PFSK-1 (cell line): ENCODE data around the gene MAP3K4.

ENCODE experiments used
- FOXP2 ChIP-seq: optimal IDR thresholded peaks from 2 replicates; pipeline ENCODE3; 2011; ENCODE audit warnings: borderline replicate concordance, control low read depth, inconsistent platforms; ENCODE audit not compliant: insufficient read depth; ENCODE audit errors: extremely low read length, extremely low read depth
- SIN3A ChIP-seq: IDR thresholded peaks from 2 replicates; pipeline ENCODE4 v1.6.1; 2012; ENCODE audit warnings: mild to moderate bottlenecking, low read length, moderate library complexity, borderline replicate concordance; ENCODE audit not compliant: insufficient read depth
- TAF1 ChIP-seq: IDR thresholded peaks from 2 replicates; pipeline ENCODE4 v1.6.1; 2012; ENCODE audit warnings: low read length, control low read depth, borderline replicate concordance; ENCODE audit not compliant: insufficient read depth

MAP3K4 gene

GRCh38 chr6:161166677-161167076, 175.1 kb downstream of the MAP3K4 start:
- TF ChIP-seq TAF1 (no peak), FOXP2 (no peak), SIN3A (no peak)
